ENCODE results near the gene PIGC.

The PIGC gene

GRCh38 chr1:172427191-172427590, 16.7 kb downstream of the PIGC start:
- no peak for DNase-seq

- DNase-seq: no peak
These were observed 18.5 kb downstream of the PIGC start for GRCh38 chr1:172425339-172425738.

DNA sequence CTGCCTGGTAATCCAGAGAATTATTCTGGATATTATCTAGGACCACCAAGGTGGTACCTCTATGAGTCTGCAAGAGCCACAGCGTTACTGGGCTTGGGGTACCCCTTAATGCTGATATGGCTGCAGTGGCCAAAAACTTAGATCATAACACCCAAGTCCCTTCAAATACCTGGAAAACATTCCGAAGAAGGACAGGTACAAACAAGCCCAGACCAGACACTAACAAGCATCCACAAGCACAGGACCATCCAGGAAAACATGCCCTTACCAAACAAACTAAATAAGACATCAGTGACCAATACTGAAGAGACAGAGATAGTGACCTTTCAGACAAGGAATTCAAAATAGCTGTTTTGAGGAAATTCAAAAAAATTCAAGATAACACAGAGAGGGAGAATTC, 20.5 kb downstream of the PIGC start:
- DNase-seq: no peak

DNA sequence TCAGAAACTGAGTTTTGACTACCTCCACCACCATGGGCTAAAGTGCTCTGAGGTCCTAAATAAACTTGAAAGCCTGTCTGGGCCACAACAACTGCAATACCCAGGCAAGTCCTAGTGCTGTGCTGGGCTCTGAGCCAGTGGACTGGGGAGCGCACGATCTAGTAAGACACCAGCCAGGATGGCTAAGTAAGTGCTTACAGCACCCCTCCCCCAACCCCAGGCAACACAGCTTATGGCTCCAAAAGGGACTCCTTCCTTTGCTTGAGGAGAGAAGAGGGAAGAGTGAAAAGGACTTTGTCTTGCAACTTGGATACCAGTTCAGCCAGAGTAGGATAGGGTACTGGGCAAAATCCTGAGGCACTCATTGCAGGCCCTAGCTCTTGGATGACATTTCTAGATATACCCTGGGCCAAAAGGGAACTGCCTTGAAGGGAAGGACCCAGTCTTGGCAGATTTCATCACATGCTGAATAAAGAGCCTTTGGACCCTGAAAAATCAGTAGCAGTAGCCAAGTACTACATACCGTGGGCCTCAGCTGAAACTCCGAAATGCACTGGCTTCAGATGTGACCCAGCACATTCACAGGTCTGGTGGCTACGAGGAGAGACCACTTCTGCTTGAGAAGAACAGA, 21.8 kb downstream of the PIGC start:
- no peak for DNase-seq

GRCh38 chr1:172420385-172420784, 23.5 kb downstream of the PIGC start, which contains the start of gene C1orf105:
TSS of gene C1orf105 (plus strand) at chr1:172420685. CDS start at chr1:172420886, 201 bp downstream.
- DNase-seq: no peak

- no peak for DNase-seq
These were observed 26.3 kb downstream of the PIGC start for GRCh38 chr1:172417557-172417956.

DNA sequence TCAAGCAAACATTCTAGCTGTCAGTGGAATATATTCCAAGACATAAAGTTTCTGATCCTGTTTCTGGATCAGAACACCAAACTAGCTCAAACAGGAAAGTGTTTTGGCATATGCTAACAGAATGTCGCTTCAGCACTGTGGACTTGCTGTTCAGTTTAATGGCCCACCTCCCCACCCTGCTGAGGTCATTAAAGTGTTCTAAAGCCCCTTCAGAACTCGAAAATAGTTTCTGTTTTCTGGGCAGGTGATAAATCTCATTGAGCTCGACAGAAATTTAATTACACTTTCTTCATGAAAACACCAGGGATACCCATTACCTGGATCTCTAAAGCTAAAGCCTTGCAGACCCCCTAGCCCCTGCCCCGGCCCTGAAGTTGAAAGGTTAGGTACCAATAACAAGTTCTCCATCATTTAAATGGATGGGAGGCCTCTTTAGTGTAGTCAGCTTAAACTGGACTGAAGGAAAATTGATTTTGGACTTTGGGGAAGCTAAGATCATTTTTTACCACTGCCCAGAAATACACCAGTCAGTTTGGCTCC, 27.3 kb downstream of the PIGC start:
- no peak for DNase-seq

DNA sequence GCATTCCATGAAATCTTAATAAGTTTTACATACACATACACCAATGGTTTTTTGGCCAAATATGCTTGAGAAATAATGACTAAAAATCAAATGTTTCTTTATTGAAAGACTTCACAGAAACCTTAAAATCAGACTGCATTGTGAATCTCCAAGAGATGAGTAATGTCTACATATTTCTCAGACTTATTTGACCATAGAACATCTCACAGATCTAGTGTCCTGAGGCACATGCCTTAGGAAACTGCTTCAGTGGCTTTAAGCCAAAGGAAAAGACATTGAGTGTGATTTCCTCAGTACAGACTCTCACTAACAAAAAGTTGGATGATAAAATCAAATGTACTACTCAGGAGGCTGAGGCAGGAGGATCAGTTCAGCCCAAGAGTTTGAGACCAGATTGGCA, 29.5 kb downstream of the PIGC start:
- DNase-seq: no peak

GRCh38 chr1:172411791-172412338, 32.0 kb downstream of the PIGC start:
- DNase-seq: no peak

DNA sequence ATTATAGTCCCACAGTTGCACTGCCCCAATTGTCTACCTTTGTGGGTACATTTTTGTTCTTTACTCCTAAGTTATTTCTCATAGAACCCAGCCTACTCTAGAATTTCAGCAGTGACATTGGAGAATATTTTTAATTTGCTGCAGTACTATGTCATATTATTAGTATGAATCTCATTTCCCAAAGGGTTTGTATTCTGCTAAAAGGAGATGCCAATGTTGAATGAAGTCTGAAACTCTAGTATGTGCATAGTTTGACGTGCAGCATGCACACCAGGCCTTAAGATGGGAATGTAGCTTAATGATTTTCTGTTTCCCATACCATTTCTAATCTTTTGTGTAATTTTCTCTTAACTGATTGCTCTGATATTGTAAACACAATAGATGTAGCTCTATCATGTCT, 33.8 kb downstream of the PIGC start:
- DNase-seq: no peak

DNA sequence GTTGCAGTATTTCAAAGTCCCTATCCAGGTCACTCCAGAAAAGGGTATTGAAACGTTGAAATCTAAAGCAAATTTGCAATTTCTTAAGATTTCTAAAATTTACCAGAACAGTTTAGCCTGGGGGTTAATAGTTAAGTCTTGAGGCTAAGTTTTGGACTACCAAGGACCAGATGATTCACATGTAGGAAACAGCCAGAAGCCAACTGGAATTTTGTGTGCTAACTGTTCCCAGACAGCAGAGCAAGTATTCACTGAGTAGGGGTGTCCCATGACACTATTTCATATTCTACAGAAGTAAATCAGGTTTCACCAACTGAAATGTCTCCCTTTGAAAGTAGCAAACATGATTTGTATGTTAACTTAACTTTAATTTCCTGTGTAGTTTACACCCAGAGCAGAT, 34.9 kb downstream of the PIGC start:
- no peak for DNase-seq

DNA sequence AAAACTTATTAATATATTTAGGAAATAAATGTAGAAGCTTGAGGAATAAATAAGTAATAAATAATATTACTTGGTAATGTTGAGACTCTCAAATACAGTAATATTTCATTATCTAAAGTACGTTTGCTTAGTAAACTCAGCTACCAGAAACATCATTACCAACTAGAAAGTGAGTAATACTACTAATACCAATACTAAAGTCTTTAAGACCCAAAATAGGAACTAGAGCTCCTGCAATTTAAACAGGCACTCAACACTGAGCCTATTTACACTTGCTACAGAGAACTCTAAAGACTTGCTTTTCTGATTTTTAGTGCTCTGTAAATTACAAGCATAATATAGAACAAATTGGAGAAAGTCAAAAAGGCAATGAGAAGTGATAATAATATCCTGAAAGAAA, 36.9 kb downstream of the PIGC start:
- DNase-seq: no peak

DNA sequence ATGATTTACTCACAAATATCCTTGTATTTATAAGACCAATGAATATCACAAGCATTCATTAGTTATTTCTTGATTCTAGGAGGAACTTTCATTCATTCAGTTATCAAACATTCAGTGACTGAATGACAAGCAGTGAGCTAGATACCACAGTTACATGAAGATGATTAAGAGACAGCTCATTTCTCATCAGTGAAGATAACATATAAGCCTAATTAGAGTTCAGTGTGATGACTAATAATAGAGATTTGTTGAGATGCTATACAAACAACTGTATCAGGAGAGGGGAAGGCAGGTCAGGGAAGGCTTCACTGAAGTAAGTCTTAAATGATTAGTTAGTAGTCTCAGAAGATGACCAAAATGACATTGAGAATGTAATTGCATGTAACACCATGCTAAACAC, 38.0 kb downstream of the PIGC start:
- DNase-seq: no peak

DNA sequence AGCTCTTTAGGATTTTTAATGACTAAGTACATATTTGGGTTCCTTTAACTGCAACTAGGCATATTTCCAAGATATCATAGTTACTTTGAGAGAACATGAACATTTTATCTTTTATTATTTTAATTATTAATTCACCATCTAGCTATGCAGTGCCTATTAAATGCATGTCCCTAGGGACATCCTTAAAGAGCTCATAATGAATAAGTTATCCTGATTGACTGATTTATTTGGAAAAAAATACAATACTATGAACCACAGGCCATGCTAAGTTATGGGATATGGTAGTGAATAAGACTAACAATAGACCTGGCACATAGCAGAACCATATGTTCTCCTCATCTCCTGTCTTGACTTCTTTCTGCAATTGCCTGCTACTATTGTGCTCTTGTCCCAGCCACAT, 39.7 kb downstream of the PIGC start:
- no peak for DNase-seq

- no peak for DNase-seq
These were observed 40.8 kb downstream of the PIGC start for GRCh38 chr1:172402878-172403569.

DNA sequence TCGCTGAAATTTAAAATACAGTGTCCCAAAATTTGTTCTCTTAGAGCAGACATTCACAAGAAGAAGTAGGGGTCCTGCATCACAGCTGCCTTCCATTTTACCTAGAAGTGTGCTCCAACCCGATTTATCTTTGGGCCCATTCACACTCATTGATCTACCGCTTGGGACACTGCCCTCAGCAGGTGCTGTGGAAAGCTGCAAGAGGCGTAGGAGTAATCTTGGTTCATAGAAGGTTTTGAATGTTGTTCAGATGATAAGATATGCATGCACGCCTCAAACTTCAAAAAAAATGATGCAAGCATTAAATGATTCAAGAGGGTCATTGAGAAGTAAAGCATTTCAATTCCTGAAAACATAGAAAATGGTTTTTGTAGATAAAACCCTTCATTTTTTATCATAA, 42.0 kb downstream of the PIGC start:
- DNase-seq: no peak

- no peak for DNase-seq
These were observed 42.4 kb downstream of the PIGC start for GRCh38 chr1:172401477-172401876.

GRCh38 chr1:172400722-172401105, 43.2 kb downstream of the PIGC start:
- DNase-seq: no peak

DNA sequence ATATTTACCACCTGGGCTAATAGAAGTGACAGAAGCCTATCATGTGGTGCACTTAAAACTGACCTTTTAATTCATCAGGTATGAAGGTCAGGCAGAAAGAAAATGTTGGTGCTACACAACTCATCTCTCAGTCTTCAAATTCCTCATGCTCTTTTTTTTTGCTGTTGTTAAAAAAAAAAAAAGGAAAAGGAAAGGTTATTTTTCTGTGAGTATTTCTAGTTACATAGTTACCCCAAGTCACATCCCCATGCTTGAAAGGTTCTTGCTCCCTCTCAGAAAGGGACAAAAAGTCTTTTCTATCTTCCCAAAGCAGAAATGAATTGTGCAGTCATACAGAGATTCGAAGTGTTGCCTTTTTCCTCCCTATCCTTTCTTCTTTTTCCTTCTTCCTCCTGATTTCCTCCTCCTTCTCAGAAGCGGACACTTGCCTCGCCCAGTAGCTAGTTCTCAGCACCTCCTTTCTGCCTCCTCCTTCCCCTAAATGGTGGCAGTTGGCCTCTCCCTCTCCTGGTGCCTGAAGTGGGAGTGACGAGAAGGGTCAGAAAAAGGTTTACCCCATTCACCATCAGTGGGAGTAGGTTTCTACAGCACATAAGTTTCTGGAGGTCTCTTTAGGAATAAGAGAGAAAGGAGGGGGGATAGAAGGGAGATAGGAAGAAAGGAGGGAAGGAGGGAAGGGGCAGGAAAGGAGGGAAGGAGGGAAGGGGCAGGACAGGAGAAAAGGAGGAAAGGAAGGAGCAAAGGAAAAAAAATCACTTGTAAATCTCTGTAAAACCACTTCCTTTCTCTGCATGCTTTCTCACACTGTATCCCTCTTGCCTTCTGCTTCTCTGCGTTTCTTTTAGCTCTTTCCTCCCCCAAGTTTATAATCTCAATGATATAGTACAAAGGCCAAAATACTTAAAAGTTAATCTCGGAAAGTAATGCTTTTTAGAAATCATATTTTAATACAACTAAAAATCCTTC, 43.8 kb downstream of the PIGC start:
- no peak for DNase-seq

DNA sequence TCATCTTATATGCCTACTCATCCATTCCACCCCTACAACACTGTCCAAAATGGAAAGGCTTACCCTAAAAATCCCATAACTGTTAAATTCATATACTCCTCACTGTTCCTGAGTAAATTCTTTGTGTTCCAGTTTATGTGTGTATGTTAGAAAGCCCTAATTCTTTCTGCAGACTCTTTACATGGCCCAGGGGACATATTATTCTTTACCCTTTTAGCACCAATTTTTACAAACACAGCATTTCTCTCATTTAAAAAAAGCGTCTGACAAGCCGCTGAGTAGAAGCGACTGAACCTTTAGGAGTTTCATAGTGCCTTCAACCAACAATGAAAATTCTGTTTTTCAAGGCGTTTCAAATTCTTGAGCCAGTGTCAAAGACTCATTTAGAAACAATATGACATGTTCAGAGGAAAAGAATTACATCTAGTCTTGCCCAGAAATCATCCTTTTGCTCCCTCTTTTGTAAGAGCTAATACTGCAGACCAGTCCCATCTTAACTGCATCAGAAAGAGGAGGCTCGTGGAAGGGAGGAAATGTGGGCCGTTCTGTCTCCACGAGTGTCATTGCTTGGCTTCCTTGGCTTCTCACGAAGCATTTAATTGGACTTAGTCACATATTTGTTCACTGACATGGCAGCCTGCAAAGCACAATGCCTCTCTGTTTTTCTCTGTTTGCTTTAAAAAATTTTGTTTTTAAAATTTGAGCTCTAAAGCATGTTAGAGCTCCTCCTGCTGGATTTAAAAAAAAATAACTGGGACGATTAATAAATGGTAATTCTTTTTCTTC, 44.7 kb downstream of the PIGC start:
- DNase-seq: no peak

- no peak for DNase-seq
These were observed 45.7 kb downstream of the PIGC start for GRCh38 chr1:172398193-172398592.

DNA sequence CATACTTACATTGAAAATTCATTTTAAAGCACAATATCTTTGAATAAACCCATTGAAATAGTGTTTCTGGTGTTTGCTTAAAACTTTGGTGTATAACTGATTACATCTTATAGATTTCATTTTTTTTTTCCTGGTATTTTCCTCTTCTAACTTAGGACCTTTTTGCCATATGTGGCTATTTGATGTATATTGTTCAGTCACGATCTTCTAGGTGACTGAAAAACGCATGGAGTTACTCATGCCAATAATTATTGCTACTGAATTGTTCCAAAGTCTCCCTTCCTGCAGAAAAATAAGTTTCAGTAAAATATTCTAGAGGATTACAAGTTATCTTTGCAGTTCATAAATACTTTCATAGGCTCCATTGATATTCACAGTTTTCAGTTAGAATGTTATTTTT, 46.2 kb downstream of the PIGC start:
- DNase-seq: no peak
